ENCODE data around the gene CD300LF. TPM values are rescaled to one million over a fixed set of nuclear protein-coding genes. Genes with fewer than 3 reads are reported as not detected.

The CD300LF gene
- polyA plus RNA-seq (2011; rRNA removed) (not detected in 2 replicates), polyA minus RNA-seq (2011; rRNA and poly(A)+ RNA removed) (not detected in 2 replicates)

DNA sequence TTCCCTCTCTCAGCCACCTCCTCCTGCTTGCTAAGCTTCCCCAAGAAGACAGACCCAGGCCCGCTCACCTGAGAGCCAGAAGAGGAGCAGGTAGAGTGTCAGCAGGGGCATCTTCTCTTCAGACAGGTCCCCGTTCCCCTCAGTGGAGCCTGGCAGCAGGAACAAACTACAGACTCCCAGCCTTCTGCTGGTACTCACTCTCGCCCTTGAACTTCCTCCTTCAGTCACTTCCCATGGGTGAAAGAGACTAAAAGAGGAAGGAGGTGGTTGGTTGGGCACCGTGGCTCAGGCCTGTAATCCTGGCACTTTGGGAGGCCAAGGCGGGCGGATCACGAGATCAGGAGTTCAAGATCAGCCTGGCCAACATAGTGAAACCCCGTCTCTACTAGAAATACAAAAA is at the start of gene CD300LF:
Gene CD300LF (minus strand): TSS at position 168 of the 400 bp plus-strand sequence. CDS start 57 bp downstream, at position 111.
- POLR2A ChIA-PET, result no interaction called here

DNA sequence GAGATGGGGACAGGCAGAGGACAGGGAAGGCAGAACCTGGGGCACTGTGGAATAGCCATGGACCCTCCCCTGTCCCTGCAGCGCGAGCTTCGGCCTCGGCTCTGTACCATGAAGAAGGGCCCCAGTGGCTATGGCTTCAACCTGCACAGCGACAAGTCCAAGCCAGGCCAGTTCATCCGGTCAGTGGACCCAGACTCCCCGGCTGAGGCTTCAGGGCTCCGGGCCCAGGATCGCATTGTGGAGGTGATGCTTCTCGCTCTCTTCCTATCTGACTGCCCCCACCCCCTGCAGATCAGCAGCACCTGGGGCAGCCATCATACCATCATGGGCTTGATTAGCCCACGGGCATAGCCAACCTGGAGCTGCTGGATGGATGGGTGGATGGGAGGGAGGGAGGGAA is 49.2 kb upstream of the CD300LF start:
- no peaks in the 10 kb centered on the region for H3K27me3 ChIP-seq (ENCODE audit: control insufficient read depth, insufficient read depth, low read length)
- ChIA-PET CTCF (interaction anchor here (1.4 to 1.5 kb wide), 2 partner anchors 9 to 110 kb away, joined by 3 to 5 read pairs; no protein-coding TSS in a partner anchor), POLR2A (no interaction called here)
- no peaks in the 10 kb centered on the region for H3K36me3 ChIP-seq (ENCODE audit: control insufficient read depth, insufficient read depth, low read length)
- no peak overlapping the region for H3K4me3 ChIP-seq (ENCODE audit: low read depth, low read length)
- TF ChIP-seq, protein P1, sequence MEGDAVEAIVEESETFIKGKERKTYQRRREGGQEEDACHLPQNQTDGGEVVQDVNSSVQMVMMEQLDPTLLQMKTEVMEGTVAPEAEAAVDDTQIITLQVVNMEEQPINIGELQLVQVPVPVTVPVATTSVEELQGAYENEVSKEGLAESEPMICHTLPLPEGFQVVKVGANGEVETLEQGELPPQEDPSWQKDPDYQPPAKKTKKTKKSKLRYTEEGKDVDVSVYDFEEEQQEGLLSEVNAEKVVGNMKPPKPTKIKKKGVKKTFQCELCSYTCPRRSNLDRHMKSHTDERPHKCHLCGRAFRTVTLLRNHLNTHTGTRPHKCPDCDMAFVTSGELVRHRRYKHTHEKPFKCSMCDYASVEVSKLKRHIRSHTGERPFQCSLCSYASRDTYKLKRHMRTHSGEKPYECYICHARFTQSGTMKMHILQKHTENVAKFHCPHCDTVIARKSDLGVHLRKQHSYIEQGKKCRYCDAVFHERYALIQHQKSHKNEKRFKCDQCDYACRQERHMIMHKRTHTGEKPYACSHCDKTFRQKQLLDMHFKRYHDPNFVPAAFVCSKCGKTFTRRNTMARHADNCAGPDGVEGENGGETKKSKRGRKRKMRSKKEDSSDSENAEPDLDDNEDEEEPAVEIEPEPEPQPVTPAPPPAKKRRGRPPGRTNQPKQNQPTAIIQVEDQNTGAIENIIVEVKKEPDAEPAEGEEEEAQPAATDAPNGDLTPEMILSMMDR (IDR thresholded peaks at IDR 0.05; ENCODE audit: insufficient read depth, low read depth, low read length), result no peak
- DNase-seq (ENCODE audit: low read depth), result no peak

More for the DNA sequence above, at the start of gene CD300LF:
- no peak for DNase-seq (ENCODE audit: low read depth)
- Histone ChIP-seq H3K27me3 (ENCODE audit: control insufficient read depth, insufficient read depth, low read length) (peaks cover 1% of the 10 kb centered on the region; the same call in 1 of the 2 replicates), H3K4me3 (ENCODE audit: low read depth, low read length) (no peak within 1 kb of the TSS), H3K36me3 (ENCODE audit: control insufficient read depth, insufficient read depth, low read length) (no peaks in the 10 kb centered on the region)
- CTCF ChIA-PET, result no interaction called here
- TF ChIP-seq, protein P1 (IDR thresholded peaks at IDR 0.05; ENCODE audit: insufficient read depth, low read depth, low read length), result no peak

DNA sequence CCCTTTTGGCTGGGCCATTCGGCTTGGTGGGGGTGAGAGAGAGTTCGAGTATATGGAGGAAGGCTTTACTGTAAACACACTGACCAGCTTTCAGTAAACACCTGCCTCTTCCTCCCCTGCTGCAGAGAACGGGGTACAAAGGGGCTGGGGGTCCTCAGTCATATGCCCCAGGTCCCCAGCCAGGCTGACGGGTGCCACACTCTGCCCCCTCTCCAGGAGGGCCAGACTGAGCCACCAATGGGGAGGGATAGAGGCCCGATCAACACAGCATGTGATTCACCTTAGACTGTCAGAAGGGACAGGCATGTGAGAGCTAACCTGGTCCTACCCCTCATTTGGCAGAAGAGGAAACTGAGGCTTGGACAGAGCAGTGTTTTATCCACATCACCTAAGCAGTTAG is 48.7 kb upstream of the CD300LF start:
- ChIA-PET CTCF (interaction anchor here (1.0 to 1.5 kb wide), 3 partner anchors 10 to 110 kb away, joined by 3 to 5 read pairs (median 4); no protein-coding TSS in a partner anchor), POLR2A (no interaction called here)
- H3K36me3 ChIP-seq (ENCODE audit: control insufficient read depth, insufficient read depth, low read length), result no peaks in the 10 kb centered on the region
- no peak overlapping the region for H3K4me3 ChIP-seq (ENCODE audit: low read depth, low read length)
- DNase-seq (ENCODE audit: low read depth), result no peak
- H3K27me3 ChIP-seq (ENCODE audit: control insufficient read depth, insufficient read depth, low read length), result no peaks in the 10 kb centered on the region
- TF ChIP-seq, protein P1 (IDR thresholded peaks at IDR 0.05; ENCODE audit: insufficient read depth, low read depth, low read length), result no peak

DNA sequence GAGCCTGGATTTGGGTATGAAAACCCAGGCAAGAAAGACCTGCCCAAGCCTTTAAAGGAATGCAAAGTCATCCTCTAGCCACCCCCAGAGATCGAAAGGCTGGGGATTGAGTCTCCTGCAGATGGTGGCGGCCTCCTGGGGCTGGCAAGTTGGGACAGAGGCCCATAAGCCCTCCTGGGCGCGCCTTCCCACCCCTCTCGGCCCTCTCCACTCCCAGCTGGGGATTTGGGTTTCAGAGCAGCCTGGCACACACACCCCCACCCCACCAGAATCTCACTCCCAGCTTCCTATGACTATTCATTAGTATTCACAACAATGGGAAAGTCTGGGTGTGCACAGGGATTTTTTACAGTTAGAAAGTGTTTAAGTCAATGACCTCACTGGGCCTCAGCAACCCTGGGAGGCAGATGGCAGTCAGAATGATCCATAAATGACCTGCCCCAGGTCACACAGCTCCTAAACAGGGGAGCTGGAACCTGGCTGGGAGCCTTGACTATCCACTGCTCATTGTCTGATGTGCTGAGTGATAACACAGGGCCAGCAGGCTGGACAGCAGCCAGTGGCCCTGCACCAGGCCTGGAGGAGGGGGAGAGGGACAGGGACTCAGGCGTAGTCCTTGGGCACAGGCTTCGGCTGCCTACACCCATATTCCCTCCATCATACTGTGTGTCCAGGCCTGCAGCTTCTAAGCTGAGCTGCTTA is 47.8 kb upstream of the CD300LF start:
- POLR2A ChIA-PET, result no interaction called here
- no peak for DNase-seq (ENCODE audit: low read depth)

DNA sequence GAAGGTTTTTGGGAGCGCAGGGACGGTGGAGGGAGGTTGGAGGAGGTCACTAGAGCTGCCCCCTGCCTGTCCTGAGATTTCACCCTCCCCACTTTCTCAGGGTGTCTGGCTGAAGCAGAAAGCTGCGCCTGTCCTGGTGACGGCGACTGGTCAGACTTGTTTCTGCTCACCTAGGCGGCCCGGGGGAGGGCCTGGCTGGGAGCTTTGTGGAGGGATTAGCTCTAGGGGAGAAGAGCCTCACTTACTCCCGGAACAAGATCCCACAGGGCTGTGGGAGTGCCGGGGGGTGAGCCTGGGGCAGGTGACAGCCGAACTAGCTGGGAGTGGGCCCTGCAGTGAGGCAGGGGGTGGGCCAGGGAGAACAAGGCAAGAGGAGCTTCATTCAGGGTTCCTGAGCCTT is 47.2 kb upstream of the CD300LF start:
- H3K36me3 ChIP-seq (ENCODE audit: control insufficient read depth, insufficient read depth, low read length), result no peaks in the 10 kb centered on the region; the same call in 1 of the 2 replicates
- no peak for DNase-seq (ENCODE audit: low read depth)
- CTCF ChIA-PET, result interaction anchor here (1.2 to 2.9 kb wide), 6 partner anchors 9 to 102 kb away, joined by 4 to 25 read pairs (median 6); partner anchors contain the start of gene NAT9
- TF ChIP-seq, protein P1 (IDR thresholded peaks at IDR 0.05; ENCODE audit: insufficient read depth, low read depth, low read length), result no peak
- no peak overlapping the region for H3K4me3 ChIP-seq (ENCODE audit: low read depth, low read length)
- H3K27me3 ChIP-seq (ENCODE audit: control insufficient read depth, insufficient read depth, low read length), result no peaks in the 10 kb centered on the region
- POLR2A ChIA-PET, result no interaction called here

More for the DNA sequence above, 47.8 kb upstream of the CD300LF start:
- no peak overlapping the region for H3K4me3 ChIP-seq (ENCODE audit: low read depth, low read length)
- no peaks in the 10 kb centered on the region for H3K36me3 ChIP-seq (ENCODE audit: control insufficient read depth, insufficient read depth, low read length)
- TF ChIP-seq, protein P1 (IDR thresholded peaks at IDR 0.05; ENCODE audit: insufficient read depth, low read depth, low read length), result no peak
- no peaks in the 10 kb centered on the region for H3K27me3 ChIP-seq (ENCODE audit: control insufficient read depth, insufficient read depth, low read length)
- CTCF ChIA-PET, result interaction anchor here (1.0 to 2.9 kb wide), 6 partner anchors 10 to 101 kb away, joined by 4 to 25 read pairs (median 4); partner anchors contain the start of gene NAT9
